H9 (cell line): ENCODE measurements around the gene VPS72. TPM values are rescaled to one million over a fixed set of nuclear protein-coding genes. Genes with fewer than 3 reads are reported as not detected.

Experiments used
- DNase-seq: peaks from one replicate; pipeline ENCODE4 v3.0.0-alpha.2; 2017
- H2AFZ ChIP-seq: one replicate; pipeline ENCODE4 v1.6.1; 2013; ENCODE audit warnings: mild to moderate bottlenecking, low read length, control low read depth, moderate library complexity
- H2AK5ac ChIP-seq: 2 replicates; pipeline ENCODE4 v1.6.1; 2013; ENCODE audit warnings: low read length, control low read depth, mixed read lengths; ENCODE audit not compliant: insufficient read length
- H2BK120ac ChIP-seq: one replicate; pipeline ENCODE4 v1.6.1; 2013; ENCODE audit warnings: low read depth, mild to moderate bottlenecking, low read length, control low read depth, inconsistent platforms; ENCODE audit not compliant: poor library complexity, severe bottlenecking
- H2BK12ac ChIP-seq: 2 replicates; pipeline ENCODE4 v1.6.1; 2013; ENCODE audit warnings: low read length, control low read depth, mixed read lengths, low read depth; ENCODE audit not compliant: insufficient read length
- H2BK15ac ChIP-seq: 2 replicates; pipeline ENCODE4 v1.6.1; 2013; ENCODE audit warnings: low read depth, low read length, control low read depth
- H2BK20ac ChIP-seq: one replicate; pipeline ENCODE4 v1.6.1; 2013; ENCODE audit warnings: low read depth, mild to moderate bottlenecking, low read length, control low read depth, inconsistent platforms; ENCODE audit not compliant: poor library complexity, severe bottlenecking
- H2BK5ac ChIP-seq: 2 replicates; pipeline ENCODE4 v1.6.1; 2013; ENCODE audit warnings: low read length, control low read depth, mixed read lengths; ENCODE audit not compliant: insufficient read length
- H3K14ac ChIP-seq: 2 replicates; pipeline ENCODE4 v1.6.1; 2013; ENCODE audit warnings: low read length, control low read depth; ENCODE audit not compliant: insufficient read depth
- H3K18ac ChIP-seq: 2 replicates; pipeline ENCODE4 v1.6.1; 2013; ENCODE audit warnings: low read depth, mild to moderate bottlenecking, mixed read lengths, low read length, control low read depth; ENCODE audit not compliant: insufficient read length
- H3K23ac ChIP-seq: 2 replicates; pipeline ENCODE4 v1.6.1; 2013; ENCODE audit warnings: low read length, control low read depth, mixed read lengths, low read depth; ENCODE audit not compliant: insufficient read length
- H3K23me2 ChIP-seq: 2 replicates; pipeline ENCODE4 v1.6.1; 2013; ENCODE audit warnings: low read depth, mild to moderate bottlenecking, mixed read lengths, low read length, control low read depth; ENCODE audit not compliant: insufficient read length, poor library complexity, severe bottlenecking
- H3K27ac ChIP-seq: 2 replicates; pipeline ENCODE4 v1.5.1; 2013; ENCODE audit warnings: low read length, control low read depth, mixed read lengths, low read depth; ENCODE audit not compliant: insufficient read length
- H3K27me3 ChIP-seq: 2 replicates; pipeline ENCODE4 v1.6.1; 2013; ENCODE audit warnings: low read length, control low read depth, inconsistent platforms; ENCODE audit not compliant: insufficient read depth
- H3K4ac ChIP-seq: 2 replicates; pipeline ENCODE4 v1.6.1; 2013; ENCODE audit warnings: low read depth, mild to moderate bottlenecking, control low read depth, inconsistent platforms, low read length, moderate library complexity
- H3K4me1 ChIP-seq: 2 replicates; pipeline ENCODE4 v1.6.1; 2013; ENCODE audit warnings: low read length, control low read depth, inconsistent platforms; ENCODE audit not compliant: insufficient read depth
- H3K4me2 ChIP-seq: 2 replicates; pipeline ENCODE4 v1.6.1; 2013; ENCODE audit warnings: low read length, control low read depth, mixed read lengths; ENCODE audit not compliant: insufficient read length, insufficient read depth
- H3K56ac ChIP-seq: 2 replicates; pipeline ENCODE4 v1.6.1; 2013; ENCODE audit warnings: low read depth, mild to moderate bottlenecking, mixed read lengths, low read length, control low read depth; ENCODE audit not compliant: insufficient read length
- H3K79me1 ChIP-seq: 2 replicates; pipeline ENCODE4 v1.6.1; 2013; ENCODE audit warnings: low read depth, mild to moderate bottlenecking, moderate library complexity, low read length, control low read depth, inconsistent platforms; ENCODE audit not compliant: insufficient read depth, poor library complexity, severe bottlenecking
- H3K79me2 ChIP-seq: 2 replicates; pipeline ENCODE4 v1.6.1; 2013; ENCODE audit warnings: low read length, control low read depth, inconsistent platforms; ENCODE audit not compliant: insufficient read depth
- H3K9ac ChIP-seq: 2 replicates; pipeline ENCODE4 v1.6.1; 2013; ENCODE audit warnings: low read length, control low read depth, mixed read lengths; ENCODE audit not compliant: insufficient read length; ENCODE audit errors: extremely low read depth
- H3K9me3 ChIP-seq: one replicate; pipeline ENCODE4 v1.6.1; 2013; ENCODE audit warnings: low read depth, low read length, inconsistent platforms; ENCODE audit not compliant: control insufficient read depth
- H3T11ph ChIP-seq: one replicate; pipeline ENCODE4 v1.6.1; 2013; ENCODE audit warnings: mild to moderate bottlenecking, low read length, control low read depth, inconsistent platforms
- H4K20me1 ChIP-seq: one replicate; pipeline ENCODE4 v1.6.1; 2013; ENCODE audit not compliant: control insufficient read depth, insufficient read length, insufficient read depth
- H4K5ac ChIP-seq: 2 replicates; pipeline ENCODE4 v1.6.1; 2013; ENCODE audit warnings: low read depth, mild to moderate bottlenecking, mixed read lengths, low read length, control low read depth; ENCODE audit not compliant: insufficient read length
- H4K8ac ChIP-seq: replicated peaks from 2 replicates; pipeline ENCODE4 v1.6.1; 2013; ENCODE audit warnings: low read length, control low read depth, mixed read lengths, low read depth; ENCODE audit not compliant: insufficient read length
- H4K91ac ChIP-seq: 2 replicates; pipeline ENCODE4 v1.6.1; 2013; ENCODE audit warnings: low read depth, mild to moderate bottlenecking, moderate library complexity, mixed read lengths, low read length, control low read depth; ENCODE audit not compliant: insufficient read length
- H3K27ac Mint-ChIP-seq, 3 experiments: 2 replicates in 2 of 3; 3 replicates in 1 of 3; pipeline ENCODE4 v1.8.0; 2020 to 2021; ENCODE audit warnings: mixed read lengths in 3 of 3, mild to moderate bottlenecking in 1 of 3, moderate library complexity in 1 of 3
- H3K27me3 Mint-ChIP-seq: 2 replicates; pipeline ENCODE4 v1.8.0; 2021; ENCODE audit warnings: low read depth, mild to moderate bottlenecking, moderate library complexity, mixed read lengths
- H3K36me3 Mint-ChIP-seq, 3 experiments: 2 replicates in 2 of 3; 3 replicates in 1 of 3; pipeline ENCODE4 v1.8.0; 2020 to 2021; ENCODE audit warnings: low read depth in 3 of 3, mixed read lengths in 3 of 3; ENCODE audit not compliant: insufficient read depth in 1 of 3
- H3K4me1 Mint-ChIP-seq, 2 experiments: 2 replicates each; pipeline ENCODE4 v1.8.0; 2020; ENCODE audit warnings: mixed read lengths in 2 of 2
- H3K4me3 Mint-ChIP-seq, 2 experiments: 2 replicates in 1 of 2; 3 replicates in 1 of 2; pipeline ENCODE4 v1.8.0; 2020 to 2021; ENCODE audit warnings: mild to moderate bottlenecking in 2 of 2, mixed read lengths in 2 of 2, moderate library complexity in 1 of 2
- H3K9me3 Mint-ChIP-seq, 2 experiments: 2 replicates in 1 of 2; 3 replicates in 1 of 2; pipeline ENCODE4 v1.8.0; 2020; ENCODE audit warnings: mild to moderate bottlenecking in 2 of 2, mixed read lengths in 2 of 2, moderate library complexity in 1 of 2
- WGBS: extraction: QIAGEN DNeasy Blood & Tissue Kit; methylation state at CpG from one replicate; pipeline ENCODE4 v1.1.7; 2013; ENCODE audit warnings: missing lambda C conversion rate, low lambda C conversion rate, mixed read lengths; ENCODE audit not compliant: insufficient read length; ENCODE audit errors: extremely low coverage; 5-methylcytosine and 5-hydroxymethylcytosine counted together
- total RNA-seq: library from RNA; stranded (reverse); gene quantifications from 2 replicates; pipeline ENCODE4 v1.2.1, GENCODE V29; 2021
- TF ChIP-seq, protein P1 (sequence below): fragments of 200-600 bp; sonication (generic); conservative IDR thresholded peaks from 3 replicates; pipeline ENCODE4 v1.8.0; 2021; ENCODE audit warnings: antibody characterized with exemption, mild to moderate bottlenecking

The VPS72 gene
- total RNA-seq, 1 experiment from 2014 or later: 91.4 TPM

DNA sequence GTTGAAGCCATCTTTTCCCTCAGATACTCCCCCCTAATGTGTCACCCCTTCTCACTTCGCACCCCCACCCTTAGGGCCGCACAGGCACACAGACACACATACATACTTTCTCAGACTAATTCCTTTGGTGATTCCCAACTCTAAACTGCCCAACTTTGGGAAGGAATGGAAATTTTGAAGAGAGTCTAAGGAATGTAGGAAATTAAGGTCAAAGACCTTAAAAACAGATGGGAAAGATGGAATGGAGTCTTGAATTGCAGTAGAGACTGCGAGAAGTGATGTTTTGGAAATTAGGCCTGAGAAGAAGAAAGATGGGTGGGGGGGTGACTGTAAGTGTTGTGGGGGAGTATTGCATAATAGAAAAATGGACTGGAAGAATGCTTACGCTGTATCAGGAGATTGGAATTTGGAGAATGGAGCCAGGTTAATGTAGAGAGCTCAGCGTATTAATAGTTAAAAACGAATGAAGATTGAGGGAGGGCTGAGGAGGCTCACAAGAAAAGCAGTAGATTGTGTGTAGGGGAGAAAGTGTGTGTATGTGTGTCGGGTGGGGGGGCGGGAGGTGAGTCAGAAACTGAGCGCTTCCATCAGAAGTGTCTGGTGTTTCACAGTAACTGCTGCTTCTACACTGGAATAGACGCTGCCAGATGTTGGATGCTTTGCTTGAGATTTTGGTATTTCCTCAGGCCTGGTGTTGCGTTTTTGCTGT is 10.0 kb upstream of the VPS72 start:
- no peak overlapping the region for H3K4ac ChIP-seq
- no peak overlapping the region for H3T11ph ChIP-seq
- Mint-ChIP-seq H3K27ac (peak overlapping the region; percentile 95 to 99 (median 99); a peak in 5 of 7 replicates), H3K36me3 (peaks cover 9 to 36% (median 21%) of the 10 kb centered on the region in 3 experiments; a peak in 6 of 7 replicates), H3K27me3 (peaks cover 2% of the 10 kb centered on the region; the same call in 1 of the 2 replicates), H3K4me1 (peaks cover 20 to 23% of the 10 kb centered on the region in 2 experiments), H3K4me3 (peak overlapping the region; percentile 94 to 99), H3K9me3 (peaks cover 2% of the 10 kb centered on the region in 2 experiments; a peak in 2 of 5 replicates)
- peak overlapping the region; percentile 97 for H3K4me2 ChIP-seq
- no peak overlapping the region for H2BK20ac ChIP-seq
- no peak overlapping the region for H4K5ac ChIP-seq
- H3K79me2 ChIP-seq: peaks cover 36% of the 10 kb centered on the region
- H3K79me1 ChIP-seq: peaks cover 3% of the 10 kb centered on the region
- TF ChIP-seq, protein P1, sequence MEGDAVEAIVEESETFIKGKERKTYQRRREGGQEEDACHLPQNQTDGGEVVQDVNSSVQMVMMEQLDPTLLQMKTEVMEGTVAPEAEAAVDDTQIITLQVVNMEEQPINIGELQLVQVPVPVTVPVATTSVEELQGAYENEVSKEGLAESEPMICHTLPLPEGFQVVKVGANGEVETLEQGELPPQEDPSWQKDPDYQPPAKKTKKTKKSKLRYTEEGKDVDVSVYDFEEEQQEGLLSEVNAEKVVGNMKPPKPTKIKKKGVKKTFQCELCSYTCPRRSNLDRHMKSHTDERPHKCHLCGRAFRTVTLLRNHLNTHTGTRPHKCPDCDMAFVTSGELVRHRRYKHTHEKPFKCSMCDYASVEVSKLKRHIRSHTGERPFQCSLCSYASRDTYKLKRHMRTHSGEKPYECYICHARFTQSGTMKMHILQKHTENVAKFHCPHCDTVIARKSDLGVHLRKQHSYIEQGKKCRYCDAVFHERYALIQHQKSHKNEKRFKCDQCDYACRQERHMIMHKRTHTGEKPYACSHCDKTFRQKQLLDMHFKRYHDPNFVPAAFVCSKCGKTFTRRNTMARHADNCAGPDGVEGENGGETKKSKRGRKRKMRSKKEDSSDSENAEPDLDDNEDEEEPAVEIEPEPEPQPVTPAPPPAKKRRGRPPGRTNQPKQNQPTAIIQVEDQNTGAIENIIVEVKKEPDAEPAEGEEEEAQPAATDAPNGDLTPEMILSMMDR: no peak
- H3K9ac ChIP-seq: peak overlapping the region; percentile 93
- no peak overlapping the region for H2AK5ac ChIP-seq
- H2BK120ac ChIP-seq: no peak overlapping the region
- H3K18ac ChIP-seq: no peak overlapping the region
- no peaks in the 10 kb centered on the region for H3K9me3 ChIP-seq
- H3K23me2 ChIP-seq: peaks cover 6% of the 10 kb centered on the region
- no peak for DNase-seq
- H3K4me1 ChIP-seq: no peaks in the 10 kb centered on the region
- H2BK5ac ChIP-seq: no peak overlapping the region
- no peak overlapping the region for H2AFZ ChIP-seq
- WGBS: no CpG with 5 or more reads among the region's 11 CpGs
- no peak overlapping the region for H4K91ac ChIP-seq
- no peak overlapping the region for H4K8ac ChIP-seq
- H4K20me1 ChIP-seq: no peaks in the 10 kb centered on the region
- no peak overlapping the region for H2BK12ac ChIP-seq
- H3K14ac ChIP-seq: no peak overlapping the region
- H3K27me3 ChIP-seq: no peaks in the 10 kb centered on the region
- H3K56ac ChIP-seq: no peak overlapping the region
- no peak overlapping the region for H2BK15ac ChIP-seq
- no peak overlapping the region for H3K27ac ChIP-seq
- H3K23ac ChIP-seq: no peak overlapping the region
